Measurements from ENCODE around the gene SLC37A2.

Gene SLC37A2

GRCh38 chr11:125123194-125123946, 60.3 kb downstream of the SLC37A2 start:
- TF ChIP-seq CTCF (conservative IDR thresholded peaks at IDR 0.05; ENCODE audit: low read depth, low read length), result no peak
- no peak overlapping the region for H3K4me3 ChIP-seq (ENCODE audit: low read length)

GRCh38 chr11:125123947-125124617, 61.0 kb downstream of the SLC37A2 start:
- peak; percentile 2 for DNase-seq (ENCODE audit: low read depth)
- peak; percentile 47 for TF ChIP-seq CTCF (conservative IDR thresholded peaks at IDR 0.05; ENCODE audit: low read depth, low read length)
- no peak overlapping the region for H3K4me3 ChIP-seq (ENCODE audit: low read length)

More at GRCh38 chr11:125123194-125123946, 60.3 kb downstream of the SLC37A2 start:
- no peak for DNase-seq (ENCODE audit: low read depth)

DNA sequence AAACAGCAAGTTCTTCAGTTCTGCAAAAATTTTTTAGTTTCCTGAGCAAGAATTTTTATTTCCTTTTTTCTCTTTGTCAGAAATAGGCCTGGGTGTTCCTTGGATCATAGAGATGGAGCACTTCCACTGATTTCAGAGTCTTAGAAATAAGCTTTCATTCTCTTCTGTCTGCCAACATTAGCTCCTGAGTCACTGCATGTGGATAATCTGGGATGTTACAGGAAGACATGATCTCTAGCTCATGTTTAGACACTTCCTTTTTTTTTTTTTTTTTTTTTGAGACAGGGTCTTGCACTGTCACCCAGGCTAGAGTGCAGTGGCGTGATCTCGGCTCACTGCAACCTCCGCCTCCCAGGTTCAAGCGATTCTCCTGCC, 61.5 kb downstream of the SLC37A2 start:
- DNase-seq (ENCODE audit: low read depth), result no peak
- no peak overlapping the region for H3K4me3 ChIP-seq (ENCODE audit: low read length)
- TF ChIP-seq CTCF (conservative IDR thresholded peaks at IDR 0.05; ENCODE audit: low read depth, low read length), result no peak

GRCh38 chr11:125128450-125128849, 65.3 kb downstream of the SLC37A2 start:
- H3K4me3 ChIP-seq (ENCODE audit: low read length), result no peak overlapping the region
- DNase-seq (ENCODE audit: low read depth), result no peak
- TF ChIP-seq CTCF (conservative IDR thresholded peaks at IDR 0.05; ENCODE audit: low read depth, low read length), result no peak

DNA sequence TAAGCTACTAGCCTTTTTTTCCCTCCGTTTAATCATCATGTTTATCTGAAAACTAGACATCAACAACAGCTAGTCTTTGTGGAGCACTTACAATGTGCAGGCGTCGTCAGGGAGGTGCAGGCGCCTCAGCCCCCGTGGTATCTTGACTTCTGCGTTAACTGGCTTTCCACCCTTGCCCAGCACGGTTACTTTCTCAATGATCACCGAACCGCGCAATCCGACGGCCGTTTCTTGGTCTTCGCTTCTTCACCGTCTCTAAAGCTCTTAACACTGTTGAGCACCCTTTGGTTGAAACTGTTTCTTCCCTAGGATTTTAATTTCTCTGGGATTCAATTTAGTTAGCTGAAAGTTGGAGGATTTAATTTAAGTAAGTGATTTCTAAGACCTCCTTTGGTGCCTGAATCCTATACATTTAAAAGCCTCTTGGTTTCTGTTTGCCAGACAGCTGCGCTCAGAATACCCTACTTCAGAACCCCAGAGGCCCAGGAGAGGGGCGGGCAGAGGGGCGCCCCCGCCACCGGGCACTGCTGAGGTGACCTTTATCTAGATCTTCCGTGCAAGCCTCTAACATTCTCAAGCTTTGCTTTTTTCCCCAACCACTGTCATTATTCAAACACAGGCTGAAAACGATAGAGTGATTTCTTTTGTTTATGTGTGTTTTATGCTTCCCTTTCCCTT, 66.3 kb downstream of the SLC37A2 start:
- DNase-seq (ENCODE audit: low read depth), result no peak
- TF ChIP-seq CTCF (conservative IDR thresholded peaks at IDR 0.05; ENCODE audit: low read depth, low read length), result no peak
- H3K4me3 ChIP-seq (ENCODE audit: low read length), result peak overlapping the region; percentile 19

DNA sequence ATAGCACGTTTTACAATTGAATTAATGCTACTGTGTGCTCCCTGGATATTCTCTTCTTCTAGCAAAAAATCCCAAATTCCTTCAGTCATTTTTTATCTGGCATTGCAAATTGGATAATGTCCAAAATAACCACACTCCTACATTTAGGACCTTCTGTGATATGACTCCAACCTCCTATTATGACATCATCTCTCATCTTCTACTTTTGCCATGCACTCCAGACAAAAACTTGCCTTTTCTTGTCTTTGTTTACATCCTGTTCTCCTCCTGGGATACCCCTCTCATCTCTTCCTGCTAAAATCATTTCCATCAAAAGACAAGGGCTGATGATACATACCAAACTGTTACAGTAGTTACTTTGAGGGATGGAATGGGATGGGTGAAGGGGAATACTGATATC, 69.0 kb downstream of the SLC37A2 start:
- DNase-seq (ENCODE audit: low read depth), result no peak
- no peak overlapping the region for H3K4me3 ChIP-seq (ENCODE audit: low read length)
- TF ChIP-seq CTCF (conservative IDR thresholded peaks at IDR 0.05; ENCODE audit: low read depth, low read length), result no peak
